CD8-positive, alpha-beta memory T cell (primary cell): ENCODE data around the gene HIVEP2. TPM values are rescaled to one million over a fixed set of nuclear protein-coding genes. Genes with fewer than 3 reads are reported as not detected.

ENCODE experiments used
- CTCF ChIA-PET: fragments of 350-600 bp; sonication (Branson Sonifier 250); formaldehyde crosslinking; loops from one replicate; lab custom pipeline; 2021; ENCODE audit warnings: antibody characterized with exemption; lab: Charles Lee
- POLR2A ChIA-PET: fragments of 350-600 bp; sonication (Branson Sonifier 250); formaldehyde crosslinking; loops from one replicate; lab custom pipeline; 2021; ENCODE audit warnings: antibody characterized with exemption; lab: Charles Lee
- DNase-seq, 5 donors: peaks; one replicate each; pipeline versions ENCODE4 v3.0.0 to v3.0.0-alpha.2; 2020 to 2022; ENCODE audit warnings: mixed read lengths in 1 of 5
- H3K27ac ChIP-seq: one replicate; pipeline ENCODE4 v1.7.0; 2013; ENCODE audit warnings: low read depth, mild to moderate bottlenecking, low read length, moderate library complexity
- H3K27me3 ChIP-seq: 2 replicates; pipeline ENCODE4 v1.7.0; 2013; ENCODE audit warnings: low read length, mild to moderate bottlenecking; ENCODE audit not compliant: insufficient read depth, poor library complexity, severe bottlenecking
- H3K36me3 ChIP-seq: 2 replicates; pipeline ENCODE4 v1.7.0; 2013; ENCODE audit warnings: mild to moderate bottlenecking, low read length, moderate library complexity; ENCODE audit not compliant: insufficient read depth
- H3K4me1 ChIP-seq: 2 replicates; pipeline ENCODE4 v1.7.0; 2013; ENCODE audit warnings: mild to moderate bottlenecking, low read length, moderate library complexity; ENCODE audit not compliant: insufficient read depth
- H3K4me3 ChIP-seq: 2 replicates; pipeline ENCODE4 v1.7.0; 2013; ENCODE audit warnings: mild to moderate bottlenecking, low read length
- H3K9me3 ChIP-seq: 2 replicates; pipeline ENCODE4 v1.7.0; 2013; ENCODE audit warnings: mild to moderate bottlenecking, low read length
- H3K27ac Mint-ChIP-seq, 8 donors: one replicate each; pipeline ENCODE4 v1.8.0; 2020 to 2021; ENCODE audit warnings: mixed read lengths in 8 of 8, mild to moderate bottlenecking in 6 of 8, inconsistent platforms in 3 of 8, moderate library complexity in 3 of 8
- H3K27me3 Mint-ChIP-seq, 2 donors: one replicate each; pipeline ENCODE4 v1.8.0; 2020 to 2021; ENCODE audit warnings: mixed read lengths in 2 of 2, mild to moderate bottlenecking in 1 of 2, moderate library complexity in 1 of 2
- H3K36me3 Mint-ChIP-seq, 3 donors: one replicate each; pipeline ENCODE4 v1.8.0; 2020 to 2021; ENCODE audit warnings: mixed read lengths in 3 of 3, inconsistent platforms in 1 of 3, mild to moderate bottlenecking in 1 of 3
- H3K4me1 Mint-ChIP-seq, 3 donors: one replicate each; pipeline ENCODE4 v1.8.0; 2020 to 2021; ENCODE audit warnings: mixed read lengths in 3 of 3, inconsistent platforms in 1 of 3, mild to moderate bottlenecking in 1 of 3
- H3K4me3 Mint-ChIP-seq, 7 donors: one replicate each; pipeline ENCODE4 v1.8.0; 2020 to 2021; ENCODE audit warnings: mixed read lengths in 7 of 7, mild to moderate bottlenecking in 6 of 7, moderate library complexity in 4 of 7, inconsistent platforms in 2 of 7
- H3K9me3 Mint-ChIP-seq, 5 donors: one replicate each; pipeline ENCODE4 v1.8.0; 2020 to 2022; ENCODE audit warnings: mixed read lengths in 5 of 5, mild to moderate bottlenecking in 3 of 5, moderate library complexity in 2 of 5, inconsistent platforms in 1 of 5
- polyA plus RNA-seq: library from polyadenylated mRNA; unstranded; fragments of 300-500 nt; fragmentation: Illumina TruSeq; gene quantifications from one replicate; pipeline ENCODE4 v1.2.3, GENCODE V29; 2021
- total RNA-seq, 2 experiments: library from RNA; stranded (reverse); gene quantifications; one replicate each; pipeline ENCODE4 v1.2.3, GENCODE V29; 2021

HIVEP2 gene
- total and polyA plus RNA-seq, 3 experiments from 2014 or later = 15.4 to 37.2 (median 37.1) TPM

DNA sequence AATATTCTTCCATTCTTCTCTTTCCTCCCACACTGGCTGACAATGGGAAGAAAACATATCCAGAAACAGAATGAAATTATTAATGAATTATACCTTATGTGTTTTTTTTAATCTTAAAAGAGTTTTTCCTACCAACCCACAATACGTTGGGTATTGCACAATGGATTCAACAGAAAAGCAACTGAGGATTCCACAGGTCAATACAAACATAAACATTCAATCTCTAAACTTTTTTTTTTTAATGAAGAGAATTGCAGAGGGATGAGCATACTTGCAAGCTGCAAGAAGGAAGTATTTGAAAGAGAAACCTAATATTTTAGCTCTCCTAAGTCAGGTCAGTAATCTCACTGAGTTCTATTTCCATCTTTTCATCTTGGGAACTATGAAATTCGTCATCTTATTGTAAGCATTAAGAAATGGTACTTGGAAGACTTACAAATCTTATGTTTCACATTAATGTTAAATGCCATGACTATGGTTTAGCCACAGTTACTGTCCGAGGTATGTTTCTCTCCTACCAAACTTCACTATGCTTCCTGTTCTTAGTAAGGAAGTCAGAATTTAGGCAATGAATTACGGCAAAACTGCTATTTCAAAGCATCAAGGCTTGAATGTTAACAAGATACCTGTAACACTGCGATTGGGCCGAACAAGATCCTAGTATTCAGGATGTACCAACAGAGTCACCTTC, 100.8 kb downstream of the HIVEP2 start:
- POLR2A ChIA-PET = interaction anchor here (0.5 to 2.4 kb wide), 7 partner anchors 10 to 101 kb away, joined by 3 to 26 read pairs (median 4); no protein-coding TSS in a partner anchor
- Histone ChIP-seq H3K4me3 (peak overlapping the region; percentile 60), H3K27ac (no peak overlapping the region)

DNA sequence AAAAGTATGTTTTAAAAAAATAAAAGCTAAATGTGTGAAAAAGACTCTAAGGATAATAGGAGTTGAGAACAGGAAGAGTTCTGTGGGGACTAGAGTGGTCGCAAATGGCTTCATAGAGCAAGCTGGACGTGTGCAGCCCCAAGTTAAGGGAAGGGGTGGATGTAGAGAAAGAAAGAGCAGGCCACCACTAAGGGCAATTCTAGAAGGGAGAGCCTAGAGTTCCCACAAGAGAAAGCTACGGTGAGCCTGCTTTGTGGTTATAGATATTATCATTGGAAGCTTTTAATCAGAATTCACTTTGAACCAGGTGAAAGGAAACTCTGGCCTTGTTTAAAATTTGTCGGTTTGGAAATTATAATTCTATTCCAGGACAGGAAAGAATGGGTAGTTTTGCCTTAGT, 101.6 kb downstream of the HIVEP2 start:
- ChIA-PET POLR2A (interaction anchor here (0.8 to 2.4 kb wide), 7 partner anchors 11 to 107 kb away, joined by 3 to 26 read pairs (median 7); no protein-coding TSS in a partner anchor), CTCF (interaction anchor here (0.6 to 1.9 kb wide), 10 partner anchors 8 to 183 kb away, joined by 3 to 14 read pairs (median 4); no protein-coding TSS in a partner anchor)
- Histone ChIP-seq H3K36me3 (no peaks in the 10 kb centered on the region), H3K4me3 (peak overlapping the region; percentile 48), H3K4me1 (peaks cover 76% of the 10 kb centered on the region), H3K27ac (peak overlapping the region; percentile 49), H3K9me3 (no peaks in the 10 kb centered on the region), H3K27me3 (no peaks in the 10 kb centered on the region)
- Mint-ChIP-seq H3K9me3 (no peaks in the 10 kb centered on the region), H3K27me3 (no peaks in the 10 kb centered on the region), H3K27ac (peak overlapping the region; percentile 91 to 99 (median 96)), H3K4me3 (peak overlapping the region; percentile 83 to 95 (median 90)), H3K36me3 (peaks cover 0 to 2% (median 2%) of the 10 kb centered on the region in 3 donors), H3K4me1 (peaks cover 77 to 95% (median 92%) of the 10 kb centered on the region in 3 donors)
- DNase-seq = no peak

More for the DNA sequence above, 100.8 kb downstream of the HIVEP2 start:
- peak overlapping the region; percentile 91 to 99 (median 97) for H3K27ac Mint-ChIP-seq
- no peak for DNase-seq
- H3K9me3 Mint-ChIP-seq = no peaks in the 10 kb centered on the region
- no peaks in the 10 kb centered on the region for H3K27me3 ChIP-seq
- no peaks in the 10 kb centered on the region for H3K36me3 ChIP-seq
- H3K9me3 ChIP-seq = no peaks in the 10 kb centered on the region
- peaks cover 0 to 4% (median 2%) of the 10 kb centered on the region in 3 donors for H3K36me3 Mint-ChIP-seq
- peaks cover 76% of the 10 kb centered on the region for H3K4me1 ChIP-seq
- peaks cover 79 to 95% (median 92%) of the 10 kb centered on the region in 3 donors for H3K4me1 Mint-ChIP-seq
- CTCF ChIA-PET = interaction anchor here (0.9 to 2.4 kb wide), 4 partner anchors 10 to 25 kb away, joined by 3 to 6 read pairs (median 5); no protein-coding TSS in a partner anchor
- peak overlapping the region; percentile 83 to 95 (median 91) for H3K4me3 Mint-ChIP-seq
- no peaks in the 10 kb centered on the region for H3K27me3 Mint-ChIP-seq

DNA sequence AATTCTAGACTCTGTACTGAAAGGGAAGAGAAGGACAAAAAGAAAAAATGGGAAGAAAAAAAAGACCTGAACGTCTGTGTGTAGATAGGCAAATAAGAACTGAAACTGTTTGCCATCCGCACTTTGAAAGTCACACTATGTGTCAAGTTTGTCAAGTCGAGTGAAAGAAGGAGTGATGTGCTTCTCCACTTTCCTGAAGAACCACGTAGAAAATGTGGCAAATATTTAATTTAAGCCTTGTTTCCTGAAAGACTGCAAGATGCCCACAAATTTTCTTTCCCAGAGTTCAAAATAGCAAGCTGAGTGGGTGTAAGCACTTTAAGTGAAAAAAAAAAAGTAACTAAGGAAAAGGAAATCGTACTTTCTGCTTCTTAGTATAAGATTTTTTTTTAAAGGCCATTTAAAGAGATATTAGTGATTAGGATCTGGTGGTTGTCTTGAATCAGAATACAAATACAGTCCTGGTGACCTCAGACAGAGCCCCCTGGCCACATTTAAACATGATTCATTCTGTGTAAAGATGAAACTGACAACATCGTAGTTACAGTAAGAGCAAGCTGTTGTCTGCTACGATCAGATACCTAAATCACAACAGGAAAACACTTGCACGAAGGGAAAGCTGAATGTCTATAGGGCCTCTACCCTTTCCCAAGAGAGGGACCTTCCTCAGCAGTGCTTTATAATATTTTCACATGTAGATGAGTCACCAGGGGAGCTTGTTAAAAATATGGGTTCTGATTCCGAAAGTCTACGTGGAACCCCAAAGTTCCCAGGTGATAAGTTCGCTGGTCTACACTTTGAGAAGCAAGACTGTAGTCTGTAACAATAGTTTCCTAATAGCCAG, 102.3 kb downstream of the HIVEP2 start:
- H3K4me3 Mint-ChIP-seq = peak overlapping the region; percentile 83 to 95 (median 90)
- peak overlapping the region; percentile 91 to 99 (median 96) for H3K27ac Mint-ChIP-seq
- H3K27me3 Mint-ChIP-seq = no peaks in the 10 kb centered on the region
- no peaks in the 10 kb centered on the region for H3K9me3 Mint-ChIP-seq
- Histone ChIP-seq H3K36me3 (no peaks in the 10 kb centered on the region), H3K9me3 (no peaks in the 10 kb centered on the region), H3K27ac (peak overlapping the region; percentile 49), H3K4me1 (peaks cover 76% of the 10 kb centered on the region), H3K27me3 (no peaks in the 10 kb centered on the region), H3K4me3 (peak overlapping the region; percentile 48)
- peak in 4 of 5 donors; percentile 22 to 71 (median 48) for DNase-seq
- peaks cover 0 to 2% (median 2%) of the 10 kb centered on the region in 3 donors for H3K36me3 Mint-ChIP-seq
- ChIA-PET POLR2A (interaction anchor here (0.6 to 2.4 kb wide), 8 partner anchors 11 to 106 kb away, joined by 3 to 26 read pairs (median 5); partner anchors contain the start of gene HIVEP2), CTCF (interaction anchor here (0.6 to 1.9 kb wide), 11 partner anchors 7 to 184 kb away, joined by 3 to 14 read pairs (median 3); no protein-coding TSS in a partner anchor)
- H3K4me1 Mint-ChIP-seq = peaks cover 79 to 95% (median 92%) of the 10 kb centered on the region in 3 donors

DNA sequence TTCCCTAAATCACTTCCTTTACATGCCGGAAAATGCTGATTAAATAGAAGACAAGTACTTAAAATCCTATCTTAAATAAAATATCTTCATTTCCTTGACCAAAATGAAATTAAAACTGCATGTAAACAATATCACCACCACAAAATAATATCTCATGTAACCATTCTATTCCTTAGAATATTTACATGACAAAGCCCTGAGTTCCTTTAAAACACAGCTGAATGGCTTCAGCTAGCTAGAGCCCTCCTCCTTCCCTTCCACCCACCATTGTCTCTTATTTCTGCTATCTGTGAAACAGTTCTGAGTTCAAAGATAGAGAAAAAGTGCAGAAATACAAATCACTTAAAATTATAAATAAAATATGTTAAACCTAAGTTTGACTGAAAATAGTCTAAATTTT, 103.1 kb downstream of the HIVEP2 start:
- H3K36me3 ChIP-seq = no peaks in the 10 kb centered on the region
- H3K36me3 Mint-ChIP-seq = peaks cover 0 to 2% (median 2%) of the 10 kb centered on the region in 3 donors
- H3K27ac ChIP-seq = peak overlapping the region; percentile 49
- no peaks in the 10 kb centered on the region for H3K27me3 Mint-ChIP-seq
- POLR2A ChIA-PET = interaction anchor here (0.6 to 2.4 kb wide), 3 partner anchors 12 to 85 kb away, joined by 3 to 26 read pairs (median 11); no protein-coding TSS in a partner anchor
- H3K4me1 Mint-ChIP-seq = peaks cover 80 to 95% (median 92%) of the 10 kb centered on the region in 3 donors
- H3K4me3 ChIP-seq = peak overlapping the region; percentile 48
- H3K9me3 Mint-ChIP-seq = no peaks in the 10 kb centered on the region
- H3K27ac Mint-ChIP-seq = peak overlapping the region; percentile 87 to 99 (median 96)
- H3K27me3 ChIP-seq = no peaks in the 10 kb centered on the region
- CTCF ChIA-PET = interaction anchor here (0.6 to 1.9 kb wide), 4 partner anchors 12 to 98 kb away, joined by 3 to 14 read pairs (median 3); no protein-coding TSS in a partner anchor
- H3K4me1 ChIP-seq = peaks cover 77% of the 10 kb centered on the region
- H3K4me3 Mint-ChIP-seq = peak overlapping the region; percentile 83 to 95 (median 90)
- DNase-seq = no peak
- H3K9me3 ChIP-seq = no peaks in the 10 kb centered on the region

DNA sequence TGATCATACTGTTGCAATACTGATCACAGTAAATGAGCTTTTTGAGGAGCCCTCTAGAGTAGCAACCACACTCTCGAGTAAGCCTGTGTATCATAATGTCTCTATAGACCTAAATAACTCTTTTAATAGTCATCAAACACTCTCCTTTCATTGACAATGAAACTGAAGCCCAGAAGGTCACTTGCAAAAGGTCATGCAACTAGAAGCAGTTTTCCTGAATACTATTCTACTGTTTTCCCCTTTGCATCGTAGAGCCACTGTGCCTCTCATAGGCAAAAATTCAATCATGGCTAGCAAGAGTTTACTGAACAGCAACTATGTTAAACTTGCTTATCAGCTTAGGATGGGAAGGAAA, 105.3 kb downstream of the HIVEP2 start:
- Mint-ChIP-seq H3K4me1 (peaks cover 69 to 94% (median 91%) of the 10 kb centered on the region in 3 donors), H3K4me3 (peak overlapping the region; percentile 20 to 74 (median 60)), H3K27ac (peak overlapping the region; percentile 58 to 92 (median 88))

DNA sequence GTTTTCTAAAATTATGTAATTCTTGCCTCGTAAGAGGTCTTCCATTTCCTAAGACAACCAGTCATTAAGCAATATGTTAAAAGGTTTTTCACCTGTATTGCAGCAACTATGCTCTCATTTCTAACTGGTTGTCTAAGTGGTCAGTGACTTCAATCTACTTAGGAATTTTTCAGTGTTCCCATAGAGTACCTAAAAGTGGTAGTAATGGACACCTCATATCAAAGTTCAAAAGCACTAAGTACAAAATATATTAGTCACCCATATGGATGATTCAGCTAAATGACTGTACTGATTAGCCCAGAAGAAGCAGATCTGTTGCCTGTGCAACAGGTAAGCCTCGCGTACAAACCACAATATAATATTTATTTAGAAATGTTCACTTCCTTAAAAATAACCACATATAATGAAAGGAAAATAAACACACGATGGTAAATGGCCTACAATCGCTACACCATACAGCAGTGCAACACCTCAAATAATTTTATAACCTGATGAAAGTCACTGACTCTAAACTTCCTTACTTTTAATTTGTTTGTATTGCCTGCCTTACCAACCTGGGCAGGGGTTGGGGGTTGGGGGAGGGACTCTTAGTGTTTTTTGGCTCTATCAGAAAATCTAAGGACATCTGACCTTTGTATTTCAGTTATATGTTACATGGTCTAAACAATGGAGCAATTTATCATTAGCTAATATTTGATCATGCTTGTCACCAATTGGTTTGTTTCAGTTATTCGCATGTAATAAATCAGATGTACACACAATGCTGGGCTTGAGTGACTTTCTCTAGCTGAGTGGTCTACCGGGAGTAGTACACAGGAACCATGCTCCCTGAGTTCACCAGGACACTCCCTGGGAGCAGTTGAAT, 105.9 kb downstream of the HIVEP2 start:
- Histone ChIP-seq H3K27ac (peak overlapping the region; percentile 2), H3K36me3 (no peaks in the 10 kb centered on the region), H3K4me3 (no peak overlapping the region), H3K27me3 (no peaks in the 10 kb centered on the region), H3K9me3 (no peaks in the 10 kb centered on the region), H3K4me1 (peaks cover 55% of the 10 kb centered on the region)
- no peak for DNase-seq
- ChIA-PET CTCF (interaction anchor here (0.8 to 1.4 kb wide), 3 partner anchors 12 to 52 kb away, joined by 3 to 4 read pairs (median 3); no protein-coding TSS in a partner anchor), POLR2A (interaction anchor here (0.9 kb wide), 1 partner anchor 9 kb away, joined by 5 read pairs; no protein-coding TSS in a partner anchor)
- Mint-ChIP-seq H3K4me3 (peak overlapping the region; percentile 41 to 74 (median 60)), H3K27ac (peak overlapping the region; percentile 58 to 92 (median 88)), H3K4me1 (peaks cover 63 to 87% (median 86%) of the 10 kb centered on the region in 3 donors), H3K36me3 (peaks cover 0 to 11% (median 6%) of the 10 kb centered on the region in 3 donors), H3K27me3 (peaks cover 0 to 1% of the 10 kb centered on the region in 2 donors), H3K9me3 (no peaks in the 10 kb centered on the region)

More for the DNA sequence above, 105.3 kb downstream of the HIVEP2 start:
- Histone ChIP-seq H3K27ac (peak overlapping the region; percentile 2), H3K36me3 (no peaks in the 10 kb centered on the region), H3K27me3 (no peaks in the 10 kb centered on the region), H3K9me3 (no peaks in the 10 kb centered on the region), H3K4me3 (no peak overlapping the region), H3K4me1 (peaks cover 61% of the 10 kb centered on the region)
- H3K9me3 Mint-ChIP-seq = no peaks in the 10 kb centered on the region
- ChIA-PET CTCF (interaction anchor here (0.8 to 1.4 kb wide), 2 partner anchors 13 to 53 kb away, joined by 3 read pairs; no protein-coding TSS in a partner anchor), POLR2A (interaction anchor here (0.9 kb wide), 1 partner anchor 8 kb away, joined by 5 read pairs; no protein-coding TSS in a partner anchor)
- no peak for DNase-seq
- peaks cover 0 to 11% (median 6%) of the 10 kb centered on the region in 3 donors for H3K36me3 Mint-ChIP-seq
- peaks cover 0 to 1% of the 10 kb centered on the region in 2 donors for H3K27me3 Mint-ChIP-seq
